H1 (cell line): ENCODE data around the gene GABPB1.

Experiments
- CBX8 ChIP-seq: fragments of 300-800, 300-1000 bp; sonication (generic); IDR thresholded peaks from 2 replicates; pipeline ENCODE4 v1.7.1; 2016; ENCODE audit warnings: low read depth, low read length, borderline replicate concordance
- CEBPB ChIP-seq: IDR thresholded peaks from 2 replicates; pipeline ENCODE4 v1.6.1; 2012; ENCODE audit warnings: low read depth, low read length
- EZH2 ChIP-seq: fragments of 200-600 bp; sonication (generic); IDR thresholded peaks from 2 replicates; pipeline ENCODE4 v1.7.1; 2012; ENCODE audit warnings: low read depth, mild to moderate bottlenecking, moderate library complexity, low read length, inconsistent platforms; ENCODE audit not compliant: severe bottlenecking
- POLR2A ChIP-seq, 2 experiments: IDR thresholded peaks; 1 replicate in 1 of 2; 2 replicates in 1 of 2; pipeline ENCODE4 v1.6.1; 2011; ENCODE audit warnings: low read depth in 2 of 2, low read length in 2 of 2, mild to moderate bottlenecking in 2 of 2; ENCODE audit errors: control extremely low read depth in 1 of 2
- RAD21 ChIP-seq, 2 experiments: IDR thresholded peaks in 1 of 2; conservative IDR thresholded peaks in 1 of 2; 2 replicates each; pipeline ENCODE4 v1.6.1; 2011; ENCODE audit warnings: low read depth in 2 of 2, low read length in 2 of 2, improper control_type of control experiment in 1 of 2, inconsistent platforms in 1 of 2, mild to moderate bottlenecking in 1 of 2, moderate library complexity in 1 of 2
- SIN3A ChIP-seq, 2 experiments: IDR thresholded peaks in 1 of 2; conservative IDR thresholded peaks in 1 of 2; 2 replicates each; pipeline ENCODE4 v1.6.1; 2011 to 2012; ENCODE audit warnings: low read length in 2 of 2, improper control_type of control experiment in 1 of 2, low read depth in 1 of 2, mild to moderate bottlenecking in 1 of 2
- TCF12 ChIP-seq: IDR thresholded peaks from 2 replicates; pipeline ENCODE4 v1.6.1; 2011; ENCODE audit warnings: low read depth, mild to moderate bottlenecking, low read length
- TF ChIP-seq, protein P1 (sequence below), 3 experiments: IDR thresholded peaks; 1 replicate in 2 of 3; 2 replicates in 1 of 3; pipeline versions ENCODE4 v1.5.1 to v1.6.1; 2011; ENCODE audit warnings: low read length in 3 of 3, mild to moderate bottlenecking in 3 of 3, inconsistent platforms in 2 of 3, low read depth in 1 of 3, moderate library complexity in 1 of 3; ENCODE audit not compliant: insufficient read depth in 1 of 3; ENCODE audit errors: control extremely low read depth in 1 of 3
- TF ChIP-seq, protein P2 (sequence below): IDR thresholded peaks from 2 replicates; pipeline ENCODE4 v1.6.1; 2012; ENCODE audit warnings: inconsistent platforms

DNA sequence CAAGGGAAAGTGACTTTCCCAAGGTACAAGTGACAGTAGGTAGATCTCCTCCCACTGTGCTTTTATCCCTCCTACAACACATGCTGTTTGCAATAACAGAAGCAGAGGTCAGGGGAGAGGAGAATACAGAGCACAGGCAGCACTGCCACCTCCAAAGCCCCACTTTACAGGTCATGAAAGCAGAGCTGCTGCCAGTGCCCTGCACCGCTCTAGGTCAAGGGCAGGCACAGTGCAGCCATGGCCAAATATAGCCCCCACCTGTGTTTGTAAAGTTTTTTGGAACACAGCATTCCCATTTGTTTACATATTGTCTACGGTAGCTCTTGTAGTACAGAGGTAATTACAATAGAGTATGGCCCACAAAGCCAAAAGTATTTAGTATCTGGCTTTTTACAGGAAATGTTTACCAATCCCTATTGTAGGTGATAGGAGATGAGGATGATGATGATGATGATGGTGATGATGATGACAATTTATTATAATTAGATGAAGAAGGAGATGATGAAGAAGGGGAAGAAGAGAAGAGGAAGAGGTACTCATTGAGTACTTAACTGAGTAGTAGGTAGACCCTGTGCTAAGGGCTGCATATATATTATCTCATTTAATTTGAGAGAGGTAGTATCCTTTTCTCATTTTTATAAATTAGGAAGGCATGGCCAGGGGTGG, 109.9 kb downstream of the GABPB1 start:
- TF ChIP-seq, protein P1, sequence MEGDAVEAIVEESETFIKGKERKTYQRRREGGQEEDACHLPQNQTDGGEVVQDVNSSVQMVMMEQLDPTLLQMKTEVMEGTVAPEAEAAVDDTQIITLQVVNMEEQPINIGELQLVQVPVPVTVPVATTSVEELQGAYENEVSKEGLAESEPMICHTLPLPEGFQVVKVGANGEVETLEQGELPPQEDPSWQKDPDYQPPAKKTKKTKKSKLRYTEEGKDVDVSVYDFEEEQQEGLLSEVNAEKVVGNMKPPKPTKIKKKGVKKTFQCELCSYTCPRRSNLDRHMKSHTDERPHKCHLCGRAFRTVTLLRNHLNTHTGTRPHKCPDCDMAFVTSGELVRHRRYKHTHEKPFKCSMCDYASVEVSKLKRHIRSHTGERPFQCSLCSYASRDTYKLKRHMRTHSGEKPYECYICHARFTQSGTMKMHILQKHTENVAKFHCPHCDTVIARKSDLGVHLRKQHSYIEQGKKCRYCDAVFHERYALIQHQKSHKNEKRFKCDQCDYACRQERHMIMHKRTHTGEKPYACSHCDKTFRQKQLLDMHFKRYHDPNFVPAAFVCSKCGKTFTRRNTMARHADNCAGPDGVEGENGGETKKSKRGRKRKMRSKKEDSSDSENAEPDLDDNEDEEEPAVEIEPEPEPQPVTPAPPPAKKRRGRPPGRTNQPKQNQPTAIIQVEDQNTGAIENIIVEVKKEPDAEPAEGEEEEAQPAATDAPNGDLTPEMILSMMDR (IDR thresholded peaks at IDR 0.05; ENCODE audit: control extremely low read depth in 1 of 3, insufficient read depth in 1 of 3, low read depth in 1 of 3, low read length in 3 of 3): no peak
- TF ChIP-seq CBX8 (no peak), SIN3A (conservative IDR thresholded peaks at IDR 0.05 in 1 of 2, IDR thresholded peaks at IDR 0.05 in 1 of 2; ENCODE audit: low read depth in 1 of 2, low read length in 2 of 2) (no peak), POLR2A (IDR thresholded peaks at IDR 0.05; ENCODE audit: control extremely low read depth in 1 of 2, low read depth in 2 of 2, low read length in 2 of 2) (no peak), CEBPB (no peak), TCF12 (no peak), RAD21 (IDR thresholded peaks at IDR 0.05 in 1 of 2, conservative IDR thresholded peaks at IDR 0.05 in 1 of 2; ENCODE audit: low read depth in 2 of 2, low read length in 2 of 2) (no peak), EZH2 (no peak)
- TF ChIP-seq, protein P2, sequence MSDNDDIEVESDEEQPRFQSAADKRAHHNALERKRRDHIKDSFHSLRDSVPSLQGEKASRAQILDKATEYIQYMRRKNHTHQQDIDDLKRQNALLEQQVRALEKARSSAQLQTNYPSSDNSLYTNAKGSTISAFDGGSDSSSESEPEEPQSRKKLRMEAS: no peak
